H9 (cell line): Measurements from ENCODE around the gene SKIC8. TPM values are rescaled to one million over a fixed set of nuclear protein-coding genes. Genes with fewer than 3 reads are reported as not detected.

Experiments used
- DNase-seq: peaks from one replicate; pipeline ENCODE4 v3.0.0-alpha.2; 2017
- H2AFZ ChIP-seq: one replicate; pipeline ENCODE4 v1.6.1; 2013; ENCODE audit warnings: mild to moderate bottlenecking, low read length, control low read depth, moderate library complexity
- H2AK5ac ChIP-seq: 2 replicates; pipeline ENCODE4 v1.6.1; 2013; ENCODE audit warnings: low read length, control low read depth, mixed read lengths; ENCODE audit not compliant: insufficient read length
- H2BK120ac ChIP-seq: one replicate; pipeline ENCODE4 v1.6.1; 2013; ENCODE audit warnings: low read depth, mild to moderate bottlenecking, low read length, control low read depth, inconsistent platforms; ENCODE audit not compliant: poor library complexity, severe bottlenecking
- H2BK12ac ChIP-seq: 2 replicates; pipeline ENCODE4 v1.6.1; 2013; ENCODE audit warnings: low read length, control low read depth, mixed read lengths, low read depth; ENCODE audit not compliant: insufficient read length
- H2BK15ac ChIP-seq: 2 replicates; pipeline ENCODE4 v1.6.1; 2013; ENCODE audit warnings: low read depth, low read length, control low read depth
- H2BK20ac ChIP-seq: one replicate; pipeline ENCODE4 v1.6.1; 2013; ENCODE audit warnings: low read depth, mild to moderate bottlenecking, low read length, control low read depth, inconsistent platforms; ENCODE audit not compliant: poor library complexity, severe bottlenecking
- H2BK5ac ChIP-seq: 2 replicates; pipeline ENCODE4 v1.6.1; 2013; ENCODE audit warnings: low read length, control low read depth, mixed read lengths; ENCODE audit not compliant: insufficient read length
- H3K14ac ChIP-seq: 2 replicates; pipeline ENCODE4 v1.6.1; 2013; ENCODE audit warnings: low read length, control low read depth; ENCODE audit not compliant: insufficient read depth
- H3K18ac ChIP-seq: 2 replicates; pipeline ENCODE4 v1.6.1; 2013; ENCODE audit warnings: low read depth, mild to moderate bottlenecking, mixed read lengths, low read length, control low read depth; ENCODE audit not compliant: insufficient read length
- H3K23ac ChIP-seq: 2 replicates; pipeline ENCODE4 v1.6.1; 2013; ENCODE audit warnings: low read length, control low read depth, mixed read lengths, low read depth; ENCODE audit not compliant: insufficient read length
- H3K23me2 ChIP-seq: 2 replicates; pipeline ENCODE4 v1.6.1; 2013; ENCODE audit warnings: low read depth, mild to moderate bottlenecking, mixed read lengths, low read length, control low read depth; ENCODE audit not compliant: insufficient read length, poor library complexity, severe bottlenecking
- H3K27ac ChIP-seq: 2 replicates; pipeline ENCODE4 v1.5.1; 2013; ENCODE audit warnings: low read length, control low read depth, mixed read lengths, low read depth; ENCODE audit not compliant: insufficient read length
- H3K27me3 ChIP-seq: 2 replicates; pipeline ENCODE4 v1.6.1; 2013; ENCODE audit warnings: low read length, control low read depth, inconsistent platforms; ENCODE audit not compliant: insufficient read depth
- H3K4ac ChIP-seq: 2 replicates; pipeline ENCODE4 v1.6.1; 2013; ENCODE audit warnings: low read depth, mild to moderate bottlenecking, control low read depth, inconsistent platforms, low read length, moderate library complexity
- H3K4me1 ChIP-seq: 2 replicates; pipeline ENCODE4 v1.6.1; 2013; ENCODE audit warnings: low read length, control low read depth, inconsistent platforms; ENCODE audit not compliant: insufficient read depth
- H3K4me2 ChIP-seq: 2 replicates; pipeline ENCODE4 v1.6.1; 2013; ENCODE audit warnings: low read length, control low read depth, mixed read lengths; ENCODE audit not compliant: insufficient read length, insufficient read depth
- H3K56ac ChIP-seq: 2 replicates; pipeline ENCODE4 v1.6.1; 2013; ENCODE audit warnings: low read depth, mild to moderate bottlenecking, mixed read lengths, low read length, control low read depth; ENCODE audit not compliant: insufficient read length
- H3K79me1 ChIP-seq: 2 replicates; pipeline ENCODE4 v1.6.1; 2013; ENCODE audit warnings: low read depth, mild to moderate bottlenecking, moderate library complexity, low read length, control low read depth, inconsistent platforms; ENCODE audit not compliant: insufficient read depth, poor library complexity, severe bottlenecking
- H3K79me2 ChIP-seq: 2 replicates; pipeline ENCODE4 v1.6.1; 2013; ENCODE audit warnings: low read length, control low read depth, inconsistent platforms; ENCODE audit not compliant: insufficient read depth
- H3K9ac ChIP-seq: 2 replicates; pipeline ENCODE4 v1.6.1; 2013; ENCODE audit warnings: low read length, control low read depth, mixed read lengths; ENCODE audit not compliant: insufficient read length; ENCODE audit errors: extremely low read depth
- H3K9me3 ChIP-seq: one replicate; pipeline ENCODE4 v1.6.1; 2013; ENCODE audit warnings: low read depth, low read length, inconsistent platforms; ENCODE audit not compliant: control insufficient read depth
- H3T11ph ChIP-seq: one replicate; pipeline ENCODE4 v1.6.1; 2013; ENCODE audit warnings: mild to moderate bottlenecking, low read length, control low read depth, inconsistent platforms
- H4K20me1 ChIP-seq: one replicate; pipeline ENCODE4 v1.6.1; 2013; ENCODE audit not compliant: control insufficient read depth, insufficient read length, insufficient read depth
- H4K5ac ChIP-seq: 2 replicates; pipeline ENCODE4 v1.6.1; 2013; ENCODE audit warnings: low read depth, mild to moderate bottlenecking, mixed read lengths, low read length, control low read depth; ENCODE audit not compliant: insufficient read length
- H4K8ac ChIP-seq: replicated peaks from 2 replicates; pipeline ENCODE4 v1.6.1; 2013; ENCODE audit warnings: low read length, control low read depth, mixed read lengths, low read depth; ENCODE audit not compliant: insufficient read length
- H4K91ac ChIP-seq: 2 replicates; pipeline ENCODE4 v1.6.1; 2013; ENCODE audit warnings: low read depth, mild to moderate bottlenecking, moderate library complexity, mixed read lengths, low read length, control low read depth; ENCODE audit not compliant: insufficient read length
- H3K27ac Mint-ChIP-seq, 3 experiments: 2 replicates in 2 of 3; 3 replicates in 1 of 3; pipeline ENCODE4 v1.8.0; 2020 to 2021; ENCODE audit warnings: mixed read lengths in 3 of 3, mild to moderate bottlenecking in 1 of 3, moderate library complexity in 1 of 3
- H3K27me3 Mint-ChIP-seq: 2 replicates; pipeline ENCODE4 v1.8.0; 2021; ENCODE audit warnings: low read depth, mild to moderate bottlenecking, moderate library complexity, mixed read lengths
- H3K36me3 Mint-ChIP-seq, 3 experiments: 2 replicates in 2 of 3; 3 replicates in 1 of 3; pipeline ENCODE4 v1.8.0; 2020 to 2021; ENCODE audit warnings: low read depth in 3 of 3, mixed read lengths in 3 of 3; ENCODE audit not compliant: insufficient read depth in 1 of 3
- H3K4me1 Mint-ChIP-seq, 2 experiments: 2 replicates each; pipeline ENCODE4 v1.8.0; 2020; ENCODE audit warnings: mixed read lengths in 2 of 2
- H3K4me3 Mint-ChIP-seq, 2 experiments: 2 replicates in 1 of 2; 3 replicates in 1 of 2; pipeline ENCODE4 v1.8.0; 2020 to 2021; ENCODE audit warnings: mild to moderate bottlenecking in 2 of 2, mixed read lengths in 2 of 2, moderate library complexity in 1 of 2
- H3K9me3 Mint-ChIP-seq, 2 experiments: 2 replicates in 1 of 2; 3 replicates in 1 of 2; pipeline ENCODE4 v1.8.0; 2020; ENCODE audit warnings: mild to moderate bottlenecking in 2 of 2, mixed read lengths in 2 of 2, moderate library complexity in 1 of 2
- CTCF ChIP-seq: fragments of 200-600 bp; sonication (generic); conservative IDR thresholded peaks from 3 replicates; pipeline ENCODE4 v1.8.0; 2021; ENCODE audit warnings: antibody characterized with exemption, mild to moderate bottlenecking
- WGBS: extraction: QIAGEN DNeasy Blood & Tissue Kit; methylation state at CpG from one replicate; pipeline ENCODE4 v1.1.7; 2013; ENCODE audit warnings: missing lambda C conversion rate, low lambda C conversion rate, mixed read lengths; ENCODE audit not compliant: insufficient read length; ENCODE audit errors: extremely low coverage; 5-methylcytosine and 5-hydroxymethylcytosine counted together
- total RNA-seq: library from RNA; stranded (reverse); gene quantifications from 2 replicates; pipeline ENCODE4 v1.2.1, GENCODE V29; 2021

SKIC8 gene
- total RNA-seq, 1 experiment from 2014 or later = 45.6 TPM

DNA sequence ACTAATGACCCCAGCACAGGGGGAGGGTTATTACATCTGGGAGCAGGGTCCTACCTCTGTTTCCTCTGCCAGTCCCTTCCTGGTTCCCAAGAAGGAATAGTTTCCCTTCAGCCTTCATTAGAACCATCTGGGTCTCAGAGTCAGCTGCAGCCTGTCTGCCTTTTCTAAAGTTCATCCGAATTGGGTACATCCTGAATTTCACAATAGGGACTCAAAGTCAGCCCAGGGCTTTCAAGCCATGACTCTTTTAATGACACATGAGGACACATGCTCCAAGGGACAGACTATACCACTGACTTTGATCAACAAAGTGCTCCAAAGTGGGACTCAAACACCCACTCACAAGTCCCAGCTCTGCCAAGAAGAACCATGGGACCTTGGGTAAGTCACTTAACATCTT is 28.1 kb upstream of the SKIC8 start:
- no peak overlapping the region for H3K23ac ChIP-seq
- H3K18ac ChIP-seq = no peak overlapping the region
- no peaks in the 10 kb centered on the region for H3K9me3 ChIP-seq
- no peaks in the 10 kb centered on the region for H3K79me1 ChIP-seq
- no peak for TF ChIP-seq CTCF
- no peak overlapping the region for H3K27ac ChIP-seq
- no peak overlapping the region for H3K56ac ChIP-seq
- no peaks in the 10 kb centered on the region for H3K23me2 ChIP-seq
- H3K79me2 ChIP-seq = no peaks in the 10 kb centered on the region
- no peak overlapping the region for H4K8ac ChIP-seq
- no CpG with 5 or more reads among the region's 1 CpG for WGBS
- H3K27me3 ChIP-seq = no peaks in the 10 kb centered on the region
- no peak overlapping the region for H2BK20ac ChIP-seq
- peaks cover 6% of the 10 kb centered on the region; the same call in 1 of the 2 replicates for H3K4me1 ChIP-seq
- no peak overlapping the region for H2BK15ac ChIP-seq
- no peaks in the 10 kb centered on the region; a peak in 1 of 7 replicates for H3K36me3 Mint-ChIP-seq
- DNase-seq = no peak
- H3K9ac ChIP-seq = no peak overlapping the region
- H2AK5ac ChIP-seq = no peak overlapping the region
- H4K5ac ChIP-seq = no peak overlapping the region
- no peak overlapping the region for H3K4ac ChIP-seq
- H3K4me1 Mint-ChIP-seq = peaks cover 22 to 30% of the 10 kb centered on the region in 2 experiments
- H4K91ac ChIP-seq = no peak overlapping the region
- H3K4me3 Mint-ChIP-seq = no peak overlapping the region
- no peaks in the 10 kb centered on the region for H3K9me3 Mint-ChIP-seq
- H3K4me2 ChIP-seq = no peak overlapping the region
- H2BK120ac ChIP-seq = no peak overlapping the region
- no peak overlapping the region for H3T11ph ChIP-seq
- H3K27ac Mint-ChIP-seq = peak overlapping the region in 1 of 3 experiments; percentile 56; a peak in 1 of 7 replicates
- H3K14ac ChIP-seq = no peak overlapping the region
- no peak overlapping the region for H2AFZ ChIP-seq
- no peak overlapping the region for H2BK12ac ChIP-seq
- no peak overlapping the region for H2BK5ac ChIP-seq
- H3K27me3 Mint-ChIP-seq = no peaks in the 10 kb centered on the region; the same call in none of the 2 replicates
- H4K20me1 ChIP-seq = no peaks in the 10 kb centered on the region
